Karpas-422 (cell line): ENCODE results near the gene VSIG1. TPM values are rescaled to one million over a fixed set of nuclear protein-coding genes. Genes with fewer than 3 reads are reported as not detected.

Experiments
- total RNA-seq: library from RNA; depleted of rRNA; stranded (reverse); fragments of >200 nt; shearing (Covaris generic); gene quantifications from 2 replicates; pipeline ENCODE4 v1.2.3, GENCODE V29; 2014; ENCODE audit warnings: low replicate concordance; rRNA removed

Gene VSIG1
- total RNA-seq, 1 experiment from 2014 or later, result not detected

Other genes with a start within 250 kb of the VSIG1 start
- gene MID2, start 219.2 kb upstream of the VSIG1 start, total RNA-seq, result 0.22 and 0.40 TPM in 2 replicates
- not detected in 2 replicates for gene TEX13B, start 62.7 kb upstream of the VSIG1 start, total RNA-seq
- 46.1 and 60.8 TPM in 2 replicates for gene PSMD10, start 46.5 kb downstream of the VSIG1 start, total RNA-seq
- gene ATG4A, start 46.7 kb downstream of the VSIG1 start, total RNA-seq, result 11.5 and 13.2 TPM in 2 replicates